OCI-LY3 (cell line): ENCODE measurements around the gene TRIM69.

Experiments used
- EZH2phosphoT487 ChIP-seq: fragments of 200-600 bp; shearing (Covaris generic); IDR thresholded peaks from 2 replicates; pipeline ENCODE4 v1.6.1; 2018; ENCODE audit warnings: antibody characterized with exemption, mixed run types, low read depth
- TF ChIP-seq, protein P1 (sequence below): fragments of 200-600, 300-600 bp; sonication (generic); IDR thresholded peaks from 2 replicates; pipeline ENCODE4 v1.5.1; 2014; ENCODE audit warnings: antibody characterized with exemption, low read length, low read depth

DNA sequence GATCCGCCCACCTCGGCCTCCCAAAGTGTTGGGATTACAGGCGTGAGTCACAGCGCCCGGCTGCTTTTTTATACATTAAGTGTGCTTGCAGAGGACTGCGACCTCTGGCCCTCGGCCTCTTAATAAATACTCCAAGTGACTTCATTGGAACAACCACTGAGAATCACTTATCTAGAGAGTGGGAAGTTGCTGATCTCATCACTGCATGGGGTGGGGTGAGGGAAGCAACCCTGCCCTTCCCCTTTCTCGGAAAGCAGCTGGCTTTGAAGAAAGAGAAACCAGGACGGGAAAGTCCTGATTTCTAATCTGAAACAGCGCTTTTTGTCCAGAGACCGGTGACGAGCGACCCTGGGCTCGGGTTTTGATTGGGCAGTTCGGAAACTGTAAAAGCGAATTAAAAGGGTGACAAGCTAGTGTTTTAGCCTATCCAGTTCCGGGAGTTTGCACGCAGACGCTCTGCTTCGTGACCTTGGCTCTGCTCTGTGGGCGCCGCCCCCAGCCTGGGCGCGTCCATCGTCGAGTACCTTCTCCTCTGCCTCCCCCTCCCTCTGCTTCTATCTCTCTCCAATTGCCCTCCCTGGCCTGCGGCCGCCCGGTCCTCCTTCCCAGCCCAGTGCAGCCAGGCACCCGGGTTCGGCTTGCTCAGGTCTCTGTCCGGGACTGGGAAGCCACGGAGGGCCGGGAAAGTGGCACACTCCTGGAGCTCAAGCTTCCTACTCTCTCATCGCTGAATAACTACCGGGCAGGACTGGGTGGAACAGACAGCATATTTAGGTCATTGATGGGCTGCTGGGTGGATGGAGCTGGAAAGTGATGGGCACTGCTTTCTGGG is 7.5 kb upstream of the TRIM69 start:
- TF ChIP-seq, protein P1, sequence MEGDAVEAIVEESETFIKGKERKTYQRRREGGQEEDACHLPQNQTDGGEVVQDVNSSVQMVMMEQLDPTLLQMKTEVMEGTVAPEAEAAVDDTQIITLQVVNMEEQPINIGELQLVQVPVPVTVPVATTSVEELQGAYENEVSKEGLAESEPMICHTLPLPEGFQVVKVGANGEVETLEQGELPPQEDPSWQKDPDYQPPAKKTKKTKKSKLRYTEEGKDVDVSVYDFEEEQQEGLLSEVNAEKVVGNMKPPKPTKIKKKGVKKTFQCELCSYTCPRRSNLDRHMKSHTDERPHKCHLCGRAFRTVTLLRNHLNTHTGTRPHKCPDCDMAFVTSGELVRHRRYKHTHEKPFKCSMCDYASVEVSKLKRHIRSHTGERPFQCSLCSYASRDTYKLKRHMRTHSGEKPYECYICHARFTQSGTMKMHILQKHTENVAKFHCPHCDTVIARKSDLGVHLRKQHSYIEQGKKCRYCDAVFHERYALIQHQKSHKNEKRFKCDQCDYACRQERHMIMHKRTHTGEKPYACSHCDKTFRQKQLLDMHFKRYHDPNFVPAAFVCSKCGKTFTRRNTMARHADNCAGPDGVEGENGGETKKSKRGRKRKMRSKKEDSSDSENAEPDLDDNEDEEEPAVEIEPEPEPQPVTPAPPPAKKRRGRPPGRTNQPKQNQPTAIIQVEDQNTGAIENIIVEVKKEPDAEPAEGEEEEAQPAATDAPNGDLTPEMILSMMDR = no peak
- TF ChIP-seq EZH2phosphoT487 = no peak
